ENCODE results near the gene FSD1L. TPM values are rescaled to one million over a fixed set of nuclear protein-coding genes. Genes with fewer than 3 reads are reported as not detected.

The FSD1L gene
- total RNA-seq, 3 donors from 2014 or later (not counting 1 experiment from before 2014, with no cell fraction given): 2.0 to 4.2 (median 2.1) TPM

DNA sequence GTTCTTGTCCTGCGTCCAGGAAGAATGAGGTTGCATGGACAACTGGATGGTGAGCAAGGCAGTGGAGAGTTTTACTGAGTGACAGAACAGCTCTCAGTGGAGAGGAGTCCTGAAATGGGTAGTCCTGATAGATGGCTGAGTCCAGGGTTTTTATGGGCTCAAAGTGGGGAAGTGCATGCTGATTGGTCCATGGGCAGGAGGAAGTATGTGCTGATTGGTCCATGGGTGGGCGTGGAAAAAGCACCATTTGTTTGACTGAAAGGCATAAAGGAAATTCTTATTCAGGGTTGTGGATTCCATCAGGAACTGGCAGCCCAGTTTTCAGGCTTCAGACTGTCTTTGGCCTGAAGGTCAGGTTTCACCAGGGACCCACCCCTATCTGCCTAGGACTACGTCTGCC, 10.6 kb downstream of the FSD1L start:
- no peak overlapping the region for H3K4me3 Mint-ChIP-seq
- H3K9me3 ChIP-seq (ENCODE audit: control insufficient read depth, insufficient read depth, low read length): peaks cover 5% of the 10 kb centered on the region
- H3K9me3 Mint-ChIP-seq: no peaks in the 10 kb centered on the region
- no peaks in the 10 kb centered on the region for H3K4me1 Mint-ChIP-seq
- no peak for DNase-seq
- no peaks in the 10 kb centered on the region for H3K36me3 ChIP-seq (ENCODE audit: control insufficient read depth, insufficient read depth, low read length)
- no peak for ATAC-seq
- H3K27ac Mint-ChIP-seq: no peak overlapping the region
- no peaks in the 10 kb centered on the region for H3K27me3 ChIP-seq (ENCODE audit: control insufficient read depth, insufficient read depth, low read length)
- no peaks in the 10 kb centered on the region for H3K36me3 Mint-ChIP-seq
- H3K27ac ChIP-seq (ENCODE audit: low read length): no peak overlapping the region
- intact Hi-C loops (cut with micrococcal nuclease): no loop called here
- peaks cover 0 to 3% of the 10 kb centered on the region in 2 donors for H3K27me3 Mint-ChIP-seq (ENCODE audit: low read depth in 2 of 2)
- H3K4me3 ChIP-seq (ENCODE audit: low read length): no peak overlapping the region
- WGBS (ENCODE audit: insufficient coverage): 98% methylated on average over 3 of the region's 3 CpGs
- H3K4me1 ChIP-seq (ENCODE audit: control insufficient read depth, insufficient read depth, low read length): no peaks in the 10 kb centered on the region
- TF ChIP-seq, protein P1, sequence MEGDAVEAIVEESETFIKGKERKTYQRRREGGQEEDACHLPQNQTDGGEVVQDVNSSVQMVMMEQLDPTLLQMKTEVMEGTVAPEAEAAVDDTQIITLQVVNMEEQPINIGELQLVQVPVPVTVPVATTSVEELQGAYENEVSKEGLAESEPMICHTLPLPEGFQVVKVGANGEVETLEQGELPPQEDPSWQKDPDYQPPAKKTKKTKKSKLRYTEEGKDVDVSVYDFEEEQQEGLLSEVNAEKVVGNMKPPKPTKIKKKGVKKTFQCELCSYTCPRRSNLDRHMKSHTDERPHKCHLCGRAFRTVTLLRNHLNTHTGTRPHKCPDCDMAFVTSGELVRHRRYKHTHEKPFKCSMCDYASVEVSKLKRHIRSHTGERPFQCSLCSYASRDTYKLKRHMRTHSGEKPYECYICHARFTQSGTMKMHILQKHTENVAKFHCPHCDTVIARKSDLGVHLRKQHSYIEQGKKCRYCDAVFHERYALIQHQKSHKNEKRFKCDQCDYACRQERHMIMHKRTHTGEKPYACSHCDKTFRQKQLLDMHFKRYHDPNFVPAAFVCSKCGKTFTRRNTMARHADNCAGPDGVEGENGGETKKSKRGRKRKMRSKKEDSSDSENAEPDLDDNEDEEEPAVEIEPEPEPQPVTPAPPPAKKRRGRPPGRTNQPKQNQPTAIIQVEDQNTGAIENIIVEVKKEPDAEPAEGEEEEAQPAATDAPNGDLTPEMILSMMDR (IDR thresholded peaks at IDR 0.05): no peak

DNA sequence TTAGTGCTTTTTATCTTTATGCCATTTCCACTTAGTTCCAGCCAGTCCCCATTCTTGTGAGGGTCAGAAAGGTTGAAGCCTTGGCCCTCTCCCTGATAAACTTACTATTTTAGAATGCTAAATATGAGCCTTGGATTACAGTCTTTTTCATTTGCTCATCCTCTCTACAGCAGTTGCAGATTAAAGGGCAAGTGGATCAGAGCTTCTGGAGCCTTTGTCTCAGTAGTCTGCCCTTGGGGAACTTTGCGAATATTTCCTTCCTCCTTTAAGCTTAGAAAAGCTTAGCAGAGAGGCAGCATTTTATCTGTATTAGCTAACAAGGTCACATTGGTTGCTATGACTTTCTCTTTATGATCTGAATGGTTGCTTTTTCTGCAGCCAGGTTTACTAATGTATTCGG, 11.5 kb downstream of the FSD1L start:
- DNase-seq (no peak), ATAC-seq (no peak)
- TF ChIP-seq, protein P1 (IDR thresholded peaks at IDR 0.05): no peak
- no peaks in the 10 kb centered on the region for H3K4me1 Mint-ChIP-seq
- WGBS (ENCODE audit: insufficient coverage): 90% methylated on average over 2 of the region's 2 CpGs
- H3K27ac Mint-ChIP-seq: no peak overlapping the region
- Histone ChIP-seq H3K27ac (ENCODE audit: low read length) (no peak overlapping the region), H3K4me3 (ENCODE audit: low read length) (no peak overlapping the region), H3K4me1 (ENCODE audit: control insufficient read depth, insufficient read depth, low read length) (no peaks in the 10 kb centered on the region), H3K9me3 (ENCODE audit: control insufficient read depth, insufficient read depth, low read length) (peaks cover 5% of the 10 kb centered on the region), H3K36me3 (ENCODE audit: control insufficient read depth, insufficient read depth, low read length) (no peaks in the 10 kb centered on the region), H3K27me3 (ENCODE audit: control insufficient read depth, insufficient read depth, low read length) (no peaks in the 10 kb centered on the region)
- intact Hi-C loops (cut with micrococcal nuclease): no loop called here
- H3K27me3 Mint-ChIP-seq (ENCODE audit: low read depth in 2 of 2): peaks cover 0 to 3% of the 10 kb centered on the region in 2 donors
- H3K9me3 Mint-ChIP-seq: no peaks in the 10 kb centered on the region
- no peaks in the 10 kb centered on the region for H3K36me3 Mint-ChIP-seq
- H3K4me3 Mint-ChIP-seq: no peak overlapping the region

DNA sequence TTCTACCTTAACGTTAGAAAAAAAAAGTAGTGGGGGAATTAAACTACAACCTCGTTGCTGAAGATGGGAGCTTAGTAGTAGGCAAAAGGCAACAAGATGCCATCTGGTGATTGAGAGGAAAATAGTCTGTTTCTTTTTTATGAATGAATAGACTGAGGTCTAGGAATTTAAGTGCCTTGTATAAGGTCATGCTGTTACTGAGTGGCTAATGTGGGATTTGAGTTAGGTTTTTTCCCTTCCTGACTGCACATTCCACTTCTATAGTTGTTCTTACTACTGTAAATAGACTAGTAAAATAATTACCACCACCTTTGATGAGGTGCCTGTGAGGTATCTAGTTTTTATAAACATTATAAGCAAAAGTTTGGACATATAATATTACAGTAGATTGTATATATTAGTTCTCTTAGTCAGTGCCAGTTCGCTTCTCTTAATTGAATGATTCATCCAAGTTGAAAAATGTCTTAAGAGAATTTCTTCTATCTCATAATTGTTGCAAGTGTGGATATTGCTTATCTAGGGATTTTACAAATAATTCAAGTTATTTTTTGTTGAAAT, 19.1 kb downstream of the FSD1L start:
- H3K9me3 ChIP-seq (ENCODE audit: control insufficient read depth, insufficient read depth, low read length): no peaks in the 10 kb centered on the region
- Mint-ChIP-seq H3K4me3 (no peak overlapping the region), H3K27ac (no peak overlapping the region), H3K9me3 (no peaks in the 10 kb centered on the region), H3K4me1 (no peaks in the 10 kb centered on the region), H3K36me3 (no peaks in the 10 kb centered on the region), H3K27me3 (ENCODE audit: low read depth in 2 of 2) (no peaks in the 10 kb centered on the region)
- ATAC-seq (no peak), DNase-seq (no peak)
- intact Hi-C loops (cut with micrococcal nuclease): no loop called here
- no peaks in the 10 kb centered on the region for H3K4me1 ChIP-seq (ENCODE audit: control insufficient read depth, insufficient read depth, low read length)
- no peak overlapping the region for H3K4me3 ChIP-seq (ENCODE audit: low read length)
- WGBS (ENCODE audit: insufficient coverage): 95% methylated on average over 2 of the region's 3 CpGs
- no peaks in the 10 kb centered on the region for H3K36me3 ChIP-seq (ENCODE audit: control insufficient read depth, insufficient read depth, low read length)
- no peak overlapping the region for H3K27ac ChIP-seq (ENCODE audit: low read length)
- TF ChIP-seq, protein P1 (IDR thresholded peaks at IDR 0.05): no peak
- no peaks in the 10 kb centered on the region for H3K27me3 ChIP-seq (ENCODE audit: control insufficient read depth, insufficient read depth, low read length)

DNA sequence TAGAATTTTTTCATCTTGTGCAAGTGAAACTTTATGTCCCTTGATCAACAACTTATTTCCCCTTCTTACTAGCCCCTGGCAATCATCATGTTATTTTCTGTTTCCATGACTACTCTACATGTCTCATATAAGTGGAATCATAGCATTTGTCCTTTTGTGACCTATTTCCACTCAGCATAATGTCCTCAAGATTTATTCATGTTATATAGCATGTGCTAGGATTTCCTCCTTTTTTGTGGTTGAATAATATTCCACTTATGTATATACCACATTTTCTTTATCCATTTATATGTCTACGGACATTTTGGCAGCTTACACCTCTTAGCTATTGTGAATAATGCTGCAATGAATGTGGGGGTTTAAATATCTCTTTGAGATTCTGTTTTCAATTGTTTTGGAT, 21.0 kb downstream of the FSD1L start:
- Mint-ChIP-seq H3K27me3 (ENCODE audit: low read depth in 2 of 2) (no peaks in the 10 kb centered on the region), H3K4me1 (no peaks in the 10 kb centered on the region), H3K27ac (no peak overlapping the region), H3K36me3 (no peaks in the 10 kb centered on the region), H3K4me3 (no peak overlapping the region), H3K9me3 (no peaks in the 10 kb centered on the region)
- Histone ChIP-seq H3K36me3 (ENCODE audit: control insufficient read depth, insufficient read depth, low read length) (no peaks in the 10 kb centered on the region), H3K9me3 (ENCODE audit: control insufficient read depth, insufficient read depth, low read length) (no peaks in the 10 kb centered on the region), H3K4me3 (ENCODE audit: low read length) (no peak overlapping the region), H3K4me1 (ENCODE audit: control insufficient read depth, insufficient read depth, low read length) (no peaks in the 10 kb centered on the region), H3K27me3 (ENCODE audit: control insufficient read depth, insufficient read depth, low read length) (no peaks in the 10 kb centered on the region), H3K27ac (ENCODE audit: low read length) (no peak overlapping the region)
- TF ChIP-seq, protein P1 (IDR thresholded peaks at IDR 0.05): no peak
- no CpG with 5 or more reads among the region's 1 CpG for WGBS (ENCODE audit: insufficient coverage)
- ATAC-seq (no peak), DNase-seq (no peak)
- intact Hi-C loops (cut with micrococcal nuclease): no loop called here
